NCI-H748 (cell line): ENCODE measurements around the gene PRL.

Experiments used
- DNase-seq: peaks from one replicate; lab custom pipeline; 2025; ENCODE audit not compliant: unreplicated experiment; lab: John Stamatoyannopoulos, UW

The PRL gene

GRCh38 chr6:22295145-22295544, 1.7 kb downstream of the PRL start:
- peak; percentile 88 for DNase-seq

- DNase-seq: peak; percentile 81
Measured at GRCh38 chr6:22294301-22294700, 2.5 kb downstream of the PRL start.

GRCh38 chr6:22290045-22290444, 6.8 kb downstream of the PRL start:
- DNase-seq: no peak

GRCh38 chr6:22288721-22289120, 8.1 kb downstream of the PRL start:
- no peak for DNase-seq

DNA sequence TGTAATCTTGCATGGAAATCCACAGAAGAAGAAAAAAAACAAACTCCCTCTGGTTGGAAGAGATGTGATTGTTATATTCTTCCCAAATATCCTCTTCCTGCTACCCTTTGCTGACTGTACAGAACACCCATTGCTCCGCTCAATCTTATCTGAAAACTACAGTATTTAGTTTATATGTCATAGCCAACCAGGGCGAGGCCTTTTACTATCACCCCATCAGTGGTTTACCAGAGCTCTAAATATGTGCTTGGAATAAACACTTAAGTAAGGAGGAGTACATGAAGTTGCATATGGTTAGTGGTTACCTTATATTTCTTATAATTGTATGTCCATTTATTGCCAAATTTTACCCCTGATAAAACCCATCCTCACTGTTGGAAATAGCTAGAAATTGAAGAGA, 12.2 kb downstream of the PRL start:
- no peak for DNase-seq

- DNase-seq: no peak
Measured at GRCh38 chr6:22281341-22282085, 15.3 kb downstream of the PRL start.

DNA sequence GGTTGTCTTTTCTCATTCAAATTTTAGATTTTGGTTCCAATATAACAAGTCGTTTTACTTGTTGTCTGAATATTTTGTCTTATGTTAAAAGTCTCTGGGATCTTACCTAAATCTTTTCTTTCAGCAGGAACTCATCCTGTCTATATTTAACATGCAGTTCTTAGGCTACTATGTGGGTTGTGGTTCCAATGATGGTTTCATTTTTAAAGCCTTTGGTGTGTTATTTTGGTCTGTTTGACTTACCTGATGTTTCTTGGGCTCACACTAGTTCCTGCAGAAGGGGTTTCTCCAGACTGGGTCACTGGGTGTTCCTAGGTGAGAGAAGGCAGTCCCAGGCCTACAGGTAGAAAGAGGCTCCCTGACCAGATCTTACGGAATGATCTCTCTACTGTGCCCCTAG, 17.4 kb downstream of the PRL start:
- DNase-seq: no peak

DNA sequence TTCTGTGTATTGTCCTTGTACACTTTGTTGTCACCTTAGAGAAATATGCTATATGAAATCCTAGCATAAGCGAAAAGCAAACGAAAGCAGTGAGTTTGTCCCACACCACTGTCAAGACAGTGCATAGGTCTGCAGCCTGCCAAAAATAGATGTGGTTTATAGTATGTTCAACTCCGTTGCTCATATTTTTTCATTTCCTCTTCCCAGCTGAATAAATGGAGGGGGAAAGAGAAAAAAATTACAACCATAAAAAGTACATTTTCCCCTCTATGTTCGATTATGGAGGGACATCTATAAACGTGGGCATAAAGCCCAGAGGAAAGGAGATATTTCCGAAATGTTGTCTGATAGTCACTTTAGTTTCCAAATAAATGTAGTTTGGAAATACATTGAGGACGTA, 25.8 kb downstream of the PRL start:
- no peak for DNase-seq

DNA sequence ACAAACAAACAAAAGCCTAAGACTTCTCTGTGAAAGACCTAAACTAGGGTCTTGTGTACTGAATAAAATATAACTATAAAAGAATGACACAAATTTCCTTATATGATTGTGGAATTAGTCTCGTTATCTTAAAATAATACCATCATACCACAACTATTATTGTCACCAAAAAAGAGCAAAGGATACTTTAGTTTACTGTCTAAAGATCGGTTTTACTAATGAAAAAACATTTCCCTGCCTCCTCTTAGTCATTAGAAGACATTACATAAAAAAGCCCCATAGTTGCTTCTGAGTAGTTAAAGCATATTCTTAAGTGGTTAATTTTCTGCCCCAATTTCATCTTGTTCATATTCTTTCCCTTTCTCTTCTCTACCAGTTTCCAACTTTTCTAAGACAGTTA, 33.1 kb downstream of the PRL start:
- no peak for DNase-seq

- no peak for DNase-seq
Measured at GRCh38 chr6:22254886-22255285, 42.0 kb downstream of the PRL start.

DNA sequence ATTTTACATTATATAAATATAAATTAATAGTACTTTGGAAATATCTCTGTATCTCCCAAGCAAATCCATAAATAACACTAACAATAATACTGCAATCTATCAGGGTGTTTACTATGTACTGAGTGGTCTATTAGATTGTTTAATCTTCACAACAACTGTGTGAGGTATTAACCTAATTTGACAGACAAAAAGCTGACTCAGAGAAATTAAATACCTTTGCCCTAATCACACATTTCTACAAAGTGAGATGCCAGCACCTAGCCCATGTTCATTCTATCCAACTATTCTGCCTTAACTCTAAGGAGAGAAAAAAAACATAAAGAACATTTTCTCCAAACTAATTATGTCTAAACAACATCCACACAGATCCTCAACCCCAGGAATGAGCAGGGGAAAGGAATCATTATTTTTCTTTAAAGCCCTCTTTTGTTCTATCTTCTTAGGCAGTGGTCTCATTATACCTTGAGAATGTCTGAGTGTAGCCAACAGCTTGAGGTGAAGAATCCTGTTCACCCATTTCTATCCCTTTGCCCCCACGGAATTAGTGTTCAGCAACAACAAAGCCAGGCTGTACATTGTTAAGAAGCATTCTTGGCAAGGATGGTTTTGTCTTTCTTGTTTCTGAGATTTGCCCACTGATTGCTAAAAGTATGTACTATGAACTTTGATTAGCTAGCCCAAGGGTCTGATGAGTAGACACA, 42.7 kb downstream of the PRL start:
- DNase-seq: no peak

GRCh38 chr6:22251348-22251747, 45.5 kb downstream of the PRL start:
- DNase-seq: no peak

- DNase-seq: peak; percentile 94
Measured at GRCh38 chr6:22250486-22250885, 46.4 kb downstream of the PRL start.

GRCh38 chr6:22249711-22250350, 47.0 kb downstream of the PRL start:
- peak; percentile 49 for DNase-seq

- DNase-seq: no peak
Measured at GRCh38 chr6:22248513-22249308, 48.1 kb downstream of the PRL start.

GRCh38 chr6:22247916-22248482, 48.8 kb downstream of the PRL start:
- no peak for DNase-seq

DNA sequence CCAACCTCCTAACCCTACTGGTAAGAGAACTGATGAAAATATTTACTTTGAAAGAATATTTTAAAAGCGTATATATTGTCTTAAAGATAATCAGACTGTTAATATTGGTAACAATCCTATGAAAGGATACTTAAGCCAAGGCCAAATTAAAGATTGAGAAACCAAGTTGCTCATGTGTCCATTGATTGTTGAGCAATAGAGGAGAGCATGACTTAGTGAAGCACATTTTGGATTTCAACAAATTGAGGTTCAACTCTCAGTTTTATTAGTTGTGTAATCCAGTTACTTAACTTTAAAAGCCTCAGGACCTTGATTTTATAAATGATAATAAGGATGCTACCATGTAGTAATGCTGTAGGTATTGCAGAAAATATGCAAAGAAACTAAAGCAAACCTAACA, 56.8 kb downstream of the PRL start:
- no peak for DNase-seq

DNA sequence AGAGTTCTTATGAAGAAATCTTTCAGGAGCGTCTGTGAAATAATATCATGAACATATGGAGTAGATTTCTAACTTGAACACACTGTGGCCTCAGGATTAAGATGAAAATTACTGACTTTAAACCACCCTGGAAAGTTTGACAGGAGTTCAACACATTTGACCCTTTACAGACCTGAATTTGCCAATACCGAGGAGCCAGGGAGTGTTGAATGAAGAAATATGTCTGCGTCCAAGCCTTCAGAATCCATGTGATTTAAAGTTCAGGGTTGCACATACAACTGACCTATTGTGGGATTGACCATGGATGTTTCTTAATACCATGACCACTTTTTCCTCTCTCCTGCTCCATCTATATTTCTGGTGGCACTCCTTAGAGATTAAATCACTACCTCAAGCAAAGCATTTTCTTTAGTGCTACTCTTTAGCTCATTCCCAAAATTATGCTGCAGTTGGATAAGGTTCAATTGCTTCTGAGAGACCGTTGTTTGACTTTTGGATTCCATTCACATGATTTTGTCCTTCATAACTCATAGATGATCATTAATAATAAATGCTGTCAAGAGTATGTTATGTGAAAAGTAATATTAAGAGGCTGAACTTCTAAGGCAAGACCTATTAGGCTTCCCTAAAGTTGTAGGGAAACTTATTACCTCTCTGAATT, 57.4 kb downstream of the PRL start:
- DNase-seq: no peak

GRCh38 chr6:22238861-22239260, 58.0 kb downstream of the PRL start:
- DNase-seq: no peak

GRCh38 chr6:22237526-22237925, 59.3 kb downstream of the PRL start:
- no peak for DNase-seq
